ENCODE results near the gene RALBP1. TPM values are rescaled to one million over a fixed set of nuclear protein-coding genes. Genes with fewer than 3 reads are reported as not detected.
A peak's percentile ranks its signal among the peaks of the same experiment; 100 is the strongest.
"Not testable (repeated sequence)": the region's sequence is repeated elsewhere in the genome, so short reads cannot be mapped to it uniquely, and the experiment has no call there.

Gene RALBP1
- total and polyA plus RNA-seq, 2 of the 4 experiments (the other 2 are of a cell fraction): 30.6 to 38.2 TPM

GRCh38 chr18:9433122-9433521 is 42.2 kb upstream of the RALBP1 start:
- H3K4me3 ChIP-seq (ENCODE audit: insufficient read depth, low read depth, low read length); H2BK120ac ChIP-seq (ENCODE audit: low read depth, low read length); H2AK5ac ChIP-seq (ENCODE audit: low read depth, low read length); H3K4me1 ChIP-seq (ENCODE audit: control insufficient read depth, insufficient read depth, low read length); H2BK5ac ChIP-seq (ENCODE audit: low read depth, low read length, poor library complexity, severe bottlenecking); POLR2A ChIA-PET (ENCODE audit: unreplicated experiment); H2BK15ac ChIP-seq (ENCODE audit: low read depth, low read length); intact Hi-C loops (cut with micrococcal nuclease); H3K9me1 ChIP-seq (ENCODE audit: insufficient read depth, low read length); H3K27me3 ChIP-seq (ENCODE audit: control insufficient read depth, insufficient read depth, low read length); DNase-seq; H3K79me1 ChIP-seq (ENCODE audit: low read depth in 1 of 2, low read length in 2 of 2); H4K91ac ChIP-seq (ENCODE audit: insufficient read depth, low read depth, low read length); dilution Hi-C loops (cut with HindIII; ENCODE audit: low sequenced_read_pairs, unreplicated experiment); in situ Hi-C loops (cut with MboI; ENCODE audit: low sequenced_read_pairs); H3K56ac ChIP-seq (ENCODE audit: extremely low read depth, insufficient read depth, low read length); ATAC-seq (ENCODE audit: low read depth); H2AK9ac ChIP-seq (replicated peaks; ENCODE audit: low read depth, low read length, poor library complexity); H3K9ac ChIP-seq (ENCODE audit: low read depth, low read length); H4K20me1 ChIP-seq (ENCODE audit: insufficient read depth, low read length); H3K18ac ChIP-seq (ENCODE audit: low read depth, low read length); H3K27ac ChIP-seq (ENCODE audit: insufficient read depth, low read length); H3K36me3 ChIP-seq (ENCODE audit: control insufficient read depth, insufficient read depth, low read length); H3K4me2 ChIP-seq (ENCODE audit: low read depth, low read length); H3K9me3 ChIP-seq (ENCODE audit: control insufficient read depth, insufficient read depth, low read length); BruUV-seq (replicated peaks): not testable (repeated sequence)
- peak overlapping the region; percentile 9; the same call in 1 of the 2 replicates for H2BK20ac ChIP-seq (ENCODE audit: low read depth, low read length)
- peak overlapping the region; percentile 68; the same call in 1 of the 2 replicates for H3K4ac ChIP-seq (ENCODE audit: low read depth, low read length)
- peak overlapping the region; percentile 89 for H2AFZ ChIP-seq (replicated peaks; ENCODE audit: low read length, poor library complexity)
- 0 out of 2 replicates have a peak overlapping the region, but pooled peaks have one; percentile 43 for H3K14ac ChIP-seq (replicated peaks; ENCODE audit: low read depth, low read length)
- H3K23ac ChIP-seq (ENCODE audit: low read depth, low read length): 0 out of 2 replicates have a peak overlapping the region, but pooled peaks have one; percentile 3
- 0 out of 2 replicates have a peak overlapping the region, but pooled peaks have one; percentile 40 for H4K5ac ChIP-seq (ENCODE audit: low read depth, low read length)
- no CpG with 5 or more reads among the region's 10 CpGs for WGBS, 2 experiments (ENCODE audit: extremely low coverage in 2 of 2, insufficient read length in 1 of 2)
- H4K8ac ChIP-seq (ENCODE audit: low read depth in 2 of 2, low read length in 2 of 2): peak overlapping the region in 1 of 2 experiments; percentile 84; a peak in 2 of 4 replicates
- CTCF ChIA-PET: interaction anchor here (0.6 kb wide), 1 partner anchor 28 kb away, joined by 3 read pairs; no protein-coding TSS in a partner anchor
